Right atrium auricular region (tissue), 2 donors: ENCODE measurements around the gene PPFIA1. TPM values are rescaled to one million over a fixed set of nuclear protein-coding genes. Genes with fewer than 3 reads are reported as not detected.
"Not testable (repeated sequence)": the region's sequence is repeated elsewhere in the genome, so short reads cannot be mapped to it uniquely, and the experiment has no call there.

ENCODE experiments used
- DNase-seq: peaks from one replicate; pipeline ENCODE4 v3.0.0-alpha.2; 2019; ENCODE audit warnings: low spot score
- H3K27ac ChIP-seq, 2 donors: fragments of 200-600 bp; sonication (generic); 1 replicate in 1 of 2; 2 replicates in 1 of 2; pipeline ENCODE4 v1.5.1; 2016 to 2019
- H3K27me3 ChIP-seq, 2 donors: fragments of 200-600 bp; sonication (generic); one replicate each; pipeline versions ENCODE4 v1.5.1 to v1.6.0; 2017 to 2019
- H3K36me3 ChIP-seq: fragments of 200-600 bp; sonication (generic); one replicate; pipeline ENCODE4 v1.5.1; 2016
- H3K4me1 ChIP-seq, 2 donors: fragments of 200-600 bp; sonication (generic); one replicate each; pipeline versions ENCODE4 v1.5.1 to v1.6.0; 2017 to 2019
- H3K4me3 ChIP-seq, 2 donors: fragments of 200-600 bp; sonication (generic); 1 replicate in 1 of 2; 2 replicates in 1 of 2; pipeline ENCODE4 v1.5.1; 2017 to 2019; ENCODE audit warnings: mild to moderate bottlenecking in 1 of 2, moderate library complexity in 1 of 2
- H3K9me3 ChIP-seq, 2 donors: fragments of 200-600 bp; sonication (generic); one replicate each; pipeline ENCODE4 v1.5.1; 2019
- CTCF ChIP-seq, 2 donors: fragments of 200-600 bp; sonication (generic); IDR thresholded peaks; one replicate each; pipeline ENCODE4 v1.5.1; 2019; ENCODE audit warnings: antibody characterized with exemption in 2 of 2
- total RNA-seq, 2 donors: library from RNA; depleted of rRNA; stranded (reverse); fragments of >200 nt; gene quantifications; one replicate each; pipeline ENCODE4 v1.1.0, GENCODE V29; 2016

Gene PPFIA1
- total RNA-seq, 2 donors from 2014 or later: 28.7 to 45.9 TPM

DNA sequence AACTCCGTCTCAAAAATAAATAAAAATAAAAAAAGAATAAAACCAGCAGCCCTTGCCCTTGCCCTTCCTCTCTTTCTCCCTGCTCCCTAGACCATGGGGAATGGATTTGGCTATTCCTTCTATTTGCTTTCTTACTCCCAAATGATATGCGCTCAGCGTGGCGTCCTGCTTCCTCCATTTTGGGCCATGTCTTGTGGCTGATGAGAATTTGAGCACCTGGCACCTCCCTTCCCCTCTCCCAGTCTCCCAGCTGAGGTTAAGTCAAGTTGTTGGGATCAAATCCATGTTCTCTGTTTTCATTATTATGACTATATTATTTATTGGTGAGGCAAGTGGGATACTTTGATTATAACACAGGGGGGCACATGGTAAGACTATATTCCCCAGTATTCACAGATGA, 117.1 kb downstream of the PPFIA1 start:
- peaks cover 9% of the 10 kb centered on the region for H3K36me3 ChIP-seq
- no peaks in the 10 kb centered on the region for H3K9me3 ChIP-seq
- no peaks in the 10 kb centered on the region for H3K4me1 ChIP-seq
- H3K27ac ChIP-seq: no peak overlapping the region
- H3K27me3 ChIP-seq: no peaks in the 10 kb centered on the region
- DNase-seq: no peak
- no peak for TF ChIP-seq CTCF (IDR thresholded peaks at IDR 0.05)
- H3K4me3 ChIP-seq: no peak overlapping the region

DNA sequence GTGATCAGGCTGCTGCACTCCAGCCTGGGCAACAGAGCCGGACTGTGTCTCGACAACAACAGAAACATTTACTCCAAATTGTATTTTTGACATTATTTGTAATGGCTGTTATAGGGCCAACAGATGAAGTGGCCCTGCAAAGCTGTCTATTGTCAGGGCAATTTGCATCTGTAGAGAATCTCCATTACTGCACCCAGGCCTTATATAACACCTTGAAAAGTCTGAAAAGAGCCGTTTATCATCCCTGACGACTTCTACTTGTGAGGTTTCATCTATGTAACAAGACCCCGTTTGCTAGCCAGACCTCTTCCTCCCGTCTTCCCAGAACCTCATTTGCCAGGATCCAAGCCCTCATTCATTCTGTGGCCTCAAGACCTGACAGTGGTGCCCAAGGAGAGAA, 118.7 kb downstream of the PPFIA1 start:
- Histone ChIP-seq H3K27ac (no peak overlapping the region), H3K27me3 (no peaks in the 10 kb centered on the region), H3K36me3 (peaks cover 7% of the 10 kb centered on the region), H3K9me3 (no peaks in the 10 kb centered on the region), H3K4me3 (no peak overlapping the region), H3K4me1 (no peaks in the 10 kb centered on the region)
- DNase-seq: no peak
- TF ChIP-seq CTCF (IDR thresholded peaks at IDR 0.05): no peak

- DNase-seq, H3K27me3 ChIP-seq, H3K27ac ChIP-seq, H3K9me3 ChIP-seq, H3K36me3 ChIP-seq, H3K4me3 ChIP-seq, H3K4me1 ChIP-seq: not testable (repeated sequence)
Measured at GRCh38 chr11:70390882-70391281, 120.4 kb downstream of the PPFIA1 start.

GRCh38 chr11:70394211-70394950, 123.9 kb downstream of the PPFIA1 start:
- no peak for TF ChIP-seq CTCF (IDR thresholded peaks at IDR 0.05)
- H3K4me1 ChIP-seq: peaks cover 0 to 14% of the 10 kb centered on the region in 2 donors
- no peak overlapping the region for H3K4me3 ChIP-seq
- no peaks in the 10 kb centered on the region for H3K36me3 ChIP-seq
- no peaks in the 10 kb centered on the region for H3K27me3 ChIP-seq
- no peaks in the 10 kb centered on the region for H3K9me3 ChIP-seq
- DNase-seq: no peak
- no peak overlapping the region for H3K27ac ChIP-seq

DNA sequence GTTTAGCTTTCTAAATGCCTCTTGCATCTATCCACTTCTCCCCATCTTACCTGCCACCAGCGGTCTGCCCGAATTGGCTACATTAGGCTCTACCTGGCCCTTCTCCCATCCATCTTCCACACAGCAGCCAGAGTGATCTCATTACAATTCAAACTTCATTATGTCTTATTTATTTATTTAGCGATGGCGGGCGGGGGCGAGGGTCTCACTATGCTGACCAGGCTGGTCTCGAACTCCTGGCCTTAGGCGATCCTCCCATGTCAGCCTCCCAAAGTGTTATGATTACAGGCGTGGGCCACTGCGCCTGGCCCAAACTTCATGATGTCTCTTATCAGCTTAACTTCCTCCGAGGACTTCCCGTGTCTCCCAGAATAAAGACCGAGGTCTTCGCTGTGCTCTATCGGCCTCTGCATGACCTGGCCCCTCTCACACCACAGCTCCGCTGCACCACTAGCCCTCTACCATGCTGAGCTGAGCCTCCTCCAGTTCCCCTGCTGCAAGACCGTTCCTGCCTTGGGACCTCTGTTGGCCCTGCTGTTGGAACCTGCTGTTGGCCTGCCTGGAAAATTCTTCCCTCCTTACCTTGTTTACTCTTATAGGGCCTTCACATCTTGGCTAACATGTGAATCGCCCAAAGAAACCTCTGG, 127.0 kb downstream of the PPFIA1 start:
- Histone ChIP-seq H3K27ac (peak overlapping the region; percentile 84 to 91), H3K9me3 (no peaks in the 10 kb centered on the region), H3K4me1 (peaks cover 0 to 29% of the 10 kb centered on the region in 2 donors), H3K27me3 (no peaks in the 10 kb centered on the region), H3K4me3 (peak overlapping the region; percentile 84 to 99), H3K36me3 (no peaks in the 10 kb centered on the region)
- no peak for DNase-seq
- no peak for TF ChIP-seq CTCF (IDR thresholded peaks at IDR 0.05)

- peak within 1 kb of the TSS; percentile 84 to 91 for H3K27ac ChIP-seq
- H3K4me1 ChIP-seq: peaks cover 0 to 29% of the 10 kb centered on the region in 2 donors
- H3K36me3 ChIP-seq: no peaks in the 10 kb centered on the region
- H3K9me3 ChIP-seq: no peaks in the 10 kb centered on the region
- H3K4me3 ChIP-seq: peak within 1 kb of the TSS; percentile 84 to 99
- DNase-seq: peak; percentile 81
- no peaks in the 10 kb centered on the region for H3K27me3 ChIP-seq
- TF ChIP-seq CTCF (IDR thresholded peaks at IDR 0.05): peak in 1 of 2 donors; percentile 24
Measured at GRCh38 chr11:70397983-70398833, 127.7 kb downstream of the PPFIA1 start, which contains the start of gene CTTN. CTTN (plus strand) TSS chr11:70398529; CDS start chr11:70407298, 8,769 bp downstream.
